CD4-positive, alpha-beta T cell (primary cell): ENCODE measurements around the gene MSS51. TPM values are rescaled to one million over a fixed set of nuclear protein-coding genes. Genes with fewer than 3 reads are reported as not detected.
"Not testable (repeated sequence)": the region's sequence is repeated elsewhere in the genome, so short reads cannot be mapped to it uniquely, and the experiment has no call there.

Experiments used
- ATAC-seq: fragments of 200-7000 bp; cut with Tn5 transposase; one replicate; pipeline ENCODE4 v1.10.0; 2022; ENCODE audit warnings: mild to moderate bottlenecking; ENCODE audit not compliant: poor library complexity
- CTCF ChIA-PET: fragments of 350-600 bp; sonication (Branson Sonifier 250); formaldehyde crosslinking; loops from one replicate; lab custom pipeline; 2021; ENCODE audit warnings: antibody characterized with exemption, inconsistent platforms; lab: Charles Lee
- POLR2A ChIA-PET: fragments of 350-600 bp; sonication (Branson Sonifier 250); formaldehyde crosslinking; loops from one replicate; lab custom pipeline; 2021; ENCODE audit warnings: antibody characterized with exemption, inconsistent platforms; lab: Charles Lee
- DNase-seq, 14 experiments: peaks; one replicate each; pipeline ENCODE4 v3.0.0-alpha.2; 2013 to 2020; ENCODE audit warnings: mixed read lengths in 2 of 14
- H3K27ac ChIP-seq, 2 donors: one replicate each; pipeline versions ENCODE4 v1.5.1 to v1.7.0; 2013; ENCODE audit warnings: low read length in 2 of 2, low read depth in 1 of 2, mild to moderate bottlenecking in 1 of 2
- H3K27me3 ChIP-seq, 2 experiments: 1 replicate in 1 of 2; 2 replicates in 1 of 2; pipeline versions ENCODE4 v1.6.1 to v1.7.0; 2013; ENCODE audit warnings: low read length in 2 of 2, control low read depth in 1 of 2, mild to moderate bottlenecking in 1 of 2, moderate library complexity in 1 of 2; ENCODE audit not compliant: insufficient read depth in 2 of 2, control insufficient read depth in 1 of 2
- H3K36me3 ChIP-seq: one replicate; pipeline ENCODE4 v1.6.1; 2013; ENCODE audit warnings: low read length, control low read depth; ENCODE audit not compliant: insufficient read depth
- H3K4me1 ChIP-seq: one replicate; pipeline ENCODE4 v1.6.1; 2013; ENCODE audit warnings: low read length, control low read depth; ENCODE audit not compliant: insufficient read depth
- H3K4me3 ChIP-seq: one replicate; pipeline ENCODE4 v1.5.1; 2013; ENCODE audit warnings: mild to moderate bottlenecking, low read length, moderate library complexity
- H3K9me3 ChIP-seq, 2 experiments: 1 replicate in 1 of 2; 2 replicates in 1 of 2; pipeline versions ENCODE4 v1.6.1 to v1.7.0; 2013; ENCODE audit warnings: low read length in 2 of 2, mild to moderate bottlenecking in 2 of 2, control low read depth in 1 of 2, moderate library complexity in 1 of 2; ENCODE audit not compliant: control insufficient read depth in 1 of 2, insufficient read depth in 1 of 2
- H3K27ac Mint-ChIP-seq: one replicate; pipeline ENCODE4 v1.8.0; 2020; ENCODE audit warnings: mixed read lengths
- H3K27me3 Mint-ChIP-seq: one replicate; pipeline ENCODE4 v1.8.0; 2021; ENCODE audit warnings: mixed read lengths
- H3K36me3 Mint-ChIP-seq: one replicate; pipeline ENCODE4 v1.8.0; 2021; ENCODE audit warnings: low read depth, mixed read lengths
- H3K4me1 Mint-ChIP-seq: one replicate; pipeline ENCODE4 v1.8.0; 2021; ENCODE audit warnings: low read depth, mixed read lengths
- H3K4me3 Mint-ChIP-seq: one replicate; pipeline ENCODE4 v1.8.0; 2020; ENCODE audit warnings: mild to moderate bottlenecking, mixed read lengths
- H3K9me3 Mint-ChIP-seq: one replicate; pipeline ENCODE4 v1.8.0; 2020; ENCODE audit warnings: mixed read lengths
- CTCF ChIP-seq: fragments of 200-600 bp; IDR thresholded peaks from one replicate; pipeline ENCODE4 v1.8.0; 2022; ENCODE audit warnings: antibody characterized with exemption, mild to moderate bottlenecking
- intact Hi-C, 2 experiments: fragments of 100-400 bp; cut with DNase I in 1 of 2; cut with micrococcal nuclease in 1 of 2; formaldehyde crosslinking; loops; one replicate each; pipeline versions ENCODE4 v1.15.1 to v1.9.0; 2023 to 2025; cut with DNase I, micrococcal nuclease
- total RNA-seq, 174 experiments: library from RNA in 2 of 174; stranded (reverse) in 2 of 174; gene quantifications; one replicate each; pipeline ENCODE4 v1.2.3 and lab custom pipeline; 2021 to 2026

The MSS51 gene
- total RNA-seq, 2 experiments from 2014 or later: 1.1 TPM

GRCh38 chr10:73398024-73398423 is 35.3 kb downstream of the MSS51 start:
- ATAC-seq (no peak), DNase-seq (no peak)
- Histone ChIP-seq H3K4me3 (no peak overlapping the region), H3K27me3 (no peaks in the 10 kb centered on the region), H3K9me3 (no peaks in the 10 kb centered on the region), H3K4me1 (no peaks in the 10 kb centered on the region), H3K27ac (no peak overlapping the region), H3K36me3 (peaks cover 47% of the 10 kb centered on the region)
- H3K9me3 Mint-ChIP-seq: no peaks in the 10 kb centered on the region
- peaks cover 76% of the 10 kb centered on the region for H3K36me3 Mint-ChIP-seq
- H3K4me3 Mint-ChIP-seq: no peak overlapping the region
- ChIA-PET CTCF (interaction anchor here (0.9 kb wide), 1 partner anchor 9 kb away, joined by 3 read pairs; no protein-coding TSS in a partner anchor), POLR2A (no interaction called here)
- H3K27ac Mint-ChIP-seq: no peak overlapping the region
- intact Hi-C loops: no loop called here
- no peaks in the 10 kb centered on the region for H3K27me3 Mint-ChIP-seq
- no peak for TF ChIP-seq CTCF
- no peaks in the 10 kb centered on the region for H3K4me1 Mint-ChIP-seq

GRCh38 chr10:73394325-73394724 is 39.0 kb downstream of the MSS51 start:
- H3K4me1 ChIP-seq, H3K27ac ChIP-seq, CTCF ChIA-PET, H3K27me3 ChIP-seq, intact Hi-C loops, H3K27ac Mint-ChIP-seq, H3K4me1 Mint-ChIP-seq, DNase-seq, H3K4me3 ChIP-seq, ATAC-seq, H3K27me3 Mint-ChIP-seq, H3K4me3 Mint-ChIP-seq, POLR2A ChIA-PET, H3K9me3 Mint-ChIP-seq, H3K9me3 ChIP-seq: not testable (repeated sequence)
- peaks cover 62% of the 10 kb centered on the region for H3K36me3 ChIP-seq
- H3K36me3 Mint-ChIP-seq: peaks cover 99% of the 10 kb centered on the region

- Mint-ChIP-seq H3K4me3 (no peak overlapping the region), H3K27me3 (no peaks in the 10 kb centered on the region), H3K27ac (no peak overlapping the region), H3K4me1 (no peaks in the 10 kb centered on the region), H3K9me3 (no peaks in the 10 kb centered on the region), H3K36me3 (peaks cover 98% of the 10 kb centered on the region)
- CTCF ChIA-PET: no interaction called here
- Histone ChIP-seq H3K4me1 (no peaks in the 10 kb centered on the region), H3K27me3 (no peaks in the 10 kb centered on the region), H3K9me3 (no peaks in the 10 kb centered on the region), H3K4me3 (no peak overlapping the region), H3K27ac (no peak overlapping the region), H3K36me3 (peaks cover 74% of the 10 kb centered on the region)
- DNase-seq (no peak), ATAC-seq (no peak)
- POLR2A ChIA-PET: no interaction called here
- TF ChIP-seq CTCF: no peak
- intact Hi-C loops: no loop called here
Observed at GRCh38 chr10:73388228-73388627, 45.1 kb downstream of the MSS51 start.

- H3K36me3 ChIP-seq: peaks cover 85% of the 10 kb centered on the region
- H3K36me3 Mint-ChIP-seq: peaks cover 98% of the 10 kb centered on the region
- H3K4me1 Mint-ChIP-seq: no peaks in the 10 kb centered on the region
- no peak for ATAC-seq
- TF ChIP-seq CTCF: no peak
- no peak overlapping the region for H3K4me3 Mint-ChIP-seq
- H3K9me3 Mint-ChIP-seq: no peaks in the 10 kb centered on the region
- intact Hi-C loops: no loop called here
- H3K4me1 ChIP-seq: no peaks in the 10 kb centered on the region
- no peak overlapping the region for H3K27ac ChIP-seq
- no peak for DNase-seq
- no peaks in the 10 kb centered on the region for H3K27me3 Mint-ChIP-seq
- H3K27me3 ChIP-seq: no peaks in the 10 kb centered on the region
- POLR2A ChIA-PET: interaction anchor here (0.9 kb wide), 1 partner anchor 28 kb away, joined by 3 read pairs; the partner anchor contains the start of gene CFAP70
- CTCF ChIA-PET: no interaction called here
- H3K9me3 ChIP-seq: no peaks in the 10 kb centered on the region
- H3K4me3 ChIP-seq: no peak overlapping the region
- no peak overlapping the region for H3K27ac Mint-ChIP-seq
Observed at GRCh38 chr10:73386583-73386982, 46.8 kb downstream of the MSS51 start.
